WI38 (cell line): ENCODE results near the gene CCDC181.
A peak's percentile ranks its signal among the peaks of the same experiment; 100 is the strongest.

Source experiments
- H3K4me3 ChIP-seq: 2 replicates; pipeline ENCODE4 v1.5.1; 2011; ENCODE audit warnings: low read depth, mild to moderate bottlenecking, control low read depth, low read length
- TF ChIP-seq, protein P1 (sequence below): IDR thresholded peaks from 2 replicates; pipeline ENCODE4 v1.5.1; 2012; ENCODE audit warnings: low read depth, mild to moderate bottlenecking, control low read depth, low read length

Gene CCDC181

DNA sequence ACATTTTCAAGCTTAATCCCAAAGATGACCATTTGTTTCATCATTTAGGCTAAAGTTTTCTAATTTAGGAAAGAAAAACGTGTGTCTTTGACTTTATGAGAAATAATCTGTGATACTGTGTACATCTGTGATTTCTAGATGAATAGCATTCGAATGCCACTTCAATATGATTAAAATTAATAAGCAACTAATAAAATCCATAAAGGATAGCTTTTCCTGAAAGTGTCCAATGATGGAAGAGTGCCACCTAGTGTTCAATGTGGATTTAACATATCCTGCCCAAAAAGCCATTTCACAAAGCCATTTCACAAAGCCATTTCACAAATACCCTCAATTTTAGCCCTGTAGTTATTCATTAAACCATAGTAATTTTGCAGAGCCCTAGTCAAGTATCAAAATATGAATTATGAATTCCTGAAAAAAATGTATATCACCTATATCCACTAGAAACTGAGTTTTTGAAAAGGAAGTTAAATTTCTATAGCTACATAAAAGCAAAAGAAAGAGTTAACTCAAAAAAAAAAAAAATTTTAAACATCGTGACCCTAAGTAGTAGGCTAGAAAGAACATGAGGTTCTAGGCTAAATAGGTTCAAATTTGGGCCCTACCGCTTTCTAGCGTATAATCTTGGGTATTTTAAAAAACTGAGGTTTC is 78.8 kb downstream of the CCDC181 start:
- TF ChIP-seq, protein P1, sequence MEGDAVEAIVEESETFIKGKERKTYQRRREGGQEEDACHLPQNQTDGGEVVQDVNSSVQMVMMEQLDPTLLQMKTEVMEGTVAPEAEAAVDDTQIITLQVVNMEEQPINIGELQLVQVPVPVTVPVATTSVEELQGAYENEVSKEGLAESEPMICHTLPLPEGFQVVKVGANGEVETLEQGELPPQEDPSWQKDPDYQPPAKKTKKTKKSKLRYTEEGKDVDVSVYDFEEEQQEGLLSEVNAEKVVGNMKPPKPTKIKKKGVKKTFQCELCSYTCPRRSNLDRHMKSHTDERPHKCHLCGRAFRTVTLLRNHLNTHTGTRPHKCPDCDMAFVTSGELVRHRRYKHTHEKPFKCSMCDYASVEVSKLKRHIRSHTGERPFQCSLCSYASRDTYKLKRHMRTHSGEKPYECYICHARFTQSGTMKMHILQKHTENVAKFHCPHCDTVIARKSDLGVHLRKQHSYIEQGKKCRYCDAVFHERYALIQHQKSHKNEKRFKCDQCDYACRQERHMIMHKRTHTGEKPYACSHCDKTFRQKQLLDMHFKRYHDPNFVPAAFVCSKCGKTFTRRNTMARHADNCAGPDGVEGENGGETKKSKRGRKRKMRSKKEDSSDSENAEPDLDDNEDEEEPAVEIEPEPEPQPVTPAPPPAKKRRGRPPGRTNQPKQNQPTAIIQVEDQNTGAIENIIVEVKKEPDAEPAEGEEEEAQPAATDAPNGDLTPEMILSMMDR: peak; percentile 35; the same call in 1 of the 2 replicates
- no peak overlapping the region for H3K4me3 ChIP-seq

DNA sequence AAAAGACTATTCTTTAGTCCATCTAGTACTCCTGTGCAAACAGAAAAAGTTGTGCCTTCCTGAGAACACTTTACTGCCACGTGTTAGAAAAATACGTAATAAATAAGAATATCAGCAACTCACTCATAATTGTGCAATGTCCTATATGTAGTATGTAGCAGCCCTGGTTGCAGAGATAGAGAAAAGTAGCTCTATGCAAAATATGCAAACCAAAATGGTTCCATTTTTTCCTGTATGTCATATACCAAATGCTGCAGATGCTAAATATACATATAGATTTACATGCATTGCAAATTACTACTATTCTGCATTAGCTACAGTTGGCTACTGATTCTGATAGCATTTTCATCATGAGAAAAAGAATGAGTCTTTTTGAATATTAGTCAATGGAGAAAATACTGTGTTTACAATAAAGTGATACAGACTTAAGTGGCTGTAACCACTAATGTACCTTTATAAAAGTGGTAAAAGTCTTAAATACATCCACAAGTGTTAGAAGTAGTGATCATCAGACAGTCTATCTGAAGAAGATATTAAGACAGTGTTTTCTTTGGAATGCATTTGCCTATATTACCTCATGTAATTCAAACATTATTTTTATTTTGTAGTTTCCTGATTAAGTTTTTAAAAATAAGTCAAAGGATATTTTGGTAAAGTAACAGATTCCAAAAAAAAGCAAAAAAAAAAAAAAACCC is 79.4 kb downstream of the CCDC181 start:
- H3K4me3 ChIP-seq: no peak overlapping the region
- TF ChIP-seq, protein P1: no peak

DNA sequence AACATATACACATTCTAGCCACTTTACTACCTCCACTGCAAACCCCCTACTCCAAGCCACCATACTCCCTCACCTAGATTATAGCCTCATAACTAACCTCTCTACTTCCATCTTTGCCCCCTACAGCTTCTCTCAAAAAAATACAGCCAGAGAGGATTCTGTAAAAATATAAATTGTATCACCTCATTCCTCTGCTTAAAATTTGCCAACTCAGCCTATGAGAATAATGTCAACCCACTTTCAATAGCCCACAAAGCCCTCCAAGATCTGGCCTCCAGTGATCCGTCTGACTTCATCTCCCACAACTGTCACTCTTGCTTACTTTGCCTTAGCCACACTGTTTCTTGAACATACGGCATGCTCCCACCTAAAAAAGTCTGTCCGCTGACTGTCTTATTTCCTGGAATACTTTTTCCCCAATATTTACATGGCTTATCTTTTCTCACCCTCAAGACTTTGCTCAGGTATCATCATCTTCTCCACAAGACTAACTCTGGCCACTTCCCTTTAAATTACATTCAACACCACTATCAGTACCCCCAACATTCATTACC is 81.2 kb downstream of the CCDC181 start:
- no peak overlapping the region for H3K4me3 ChIP-seq
- TF ChIP-seq, protein P1: no peak

DNA sequence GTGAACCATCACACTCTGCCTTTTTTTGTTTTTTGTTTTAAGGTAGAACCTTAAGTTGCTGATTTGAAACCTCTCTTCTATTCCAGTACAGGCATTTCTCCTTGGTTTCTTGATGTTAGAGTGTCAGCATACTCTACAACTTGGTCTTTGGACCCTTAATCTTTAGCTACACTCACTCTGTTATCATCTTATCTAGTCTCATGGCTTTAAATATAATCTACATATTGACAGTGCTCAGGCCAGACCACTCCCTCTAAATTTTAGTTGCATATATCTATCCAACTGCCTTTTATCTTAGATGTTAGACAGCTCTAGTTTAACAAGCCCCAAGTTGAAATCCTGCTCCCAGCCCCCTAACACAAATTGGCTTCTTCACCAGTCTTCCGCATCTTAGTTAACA is 81.8 kb downstream of the CCDC181 start:
- H3K4me3 ChIP-seq: no peak overlapping the region
- TF ChIP-seq, protein P1: no peak
